ENCODE results near the gene TSNAXIP1.

TSNAXIP1 gene

DNA sequence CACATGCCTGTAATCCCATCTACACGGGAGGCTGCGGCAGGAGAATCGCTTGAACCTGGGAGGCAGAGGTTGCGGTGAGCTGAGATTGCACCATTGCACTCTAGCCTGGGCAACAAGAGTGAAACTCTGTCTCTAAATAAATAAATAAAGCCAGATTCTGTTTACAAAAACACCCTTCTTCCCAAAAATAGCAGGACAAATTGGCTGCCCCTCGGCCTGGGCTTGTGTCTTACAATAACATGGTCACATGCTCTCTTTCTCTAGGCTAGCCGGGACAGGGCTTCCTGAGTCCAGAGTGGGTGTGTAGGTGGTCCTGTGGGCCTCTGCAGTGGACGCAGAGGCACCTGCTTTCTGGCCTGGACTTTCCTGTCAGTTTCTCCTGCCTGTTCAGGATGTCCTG lies 63.0 kb downstream of the TSNAXIP1 start:
- TF ChIP-seq, protein P1, sequence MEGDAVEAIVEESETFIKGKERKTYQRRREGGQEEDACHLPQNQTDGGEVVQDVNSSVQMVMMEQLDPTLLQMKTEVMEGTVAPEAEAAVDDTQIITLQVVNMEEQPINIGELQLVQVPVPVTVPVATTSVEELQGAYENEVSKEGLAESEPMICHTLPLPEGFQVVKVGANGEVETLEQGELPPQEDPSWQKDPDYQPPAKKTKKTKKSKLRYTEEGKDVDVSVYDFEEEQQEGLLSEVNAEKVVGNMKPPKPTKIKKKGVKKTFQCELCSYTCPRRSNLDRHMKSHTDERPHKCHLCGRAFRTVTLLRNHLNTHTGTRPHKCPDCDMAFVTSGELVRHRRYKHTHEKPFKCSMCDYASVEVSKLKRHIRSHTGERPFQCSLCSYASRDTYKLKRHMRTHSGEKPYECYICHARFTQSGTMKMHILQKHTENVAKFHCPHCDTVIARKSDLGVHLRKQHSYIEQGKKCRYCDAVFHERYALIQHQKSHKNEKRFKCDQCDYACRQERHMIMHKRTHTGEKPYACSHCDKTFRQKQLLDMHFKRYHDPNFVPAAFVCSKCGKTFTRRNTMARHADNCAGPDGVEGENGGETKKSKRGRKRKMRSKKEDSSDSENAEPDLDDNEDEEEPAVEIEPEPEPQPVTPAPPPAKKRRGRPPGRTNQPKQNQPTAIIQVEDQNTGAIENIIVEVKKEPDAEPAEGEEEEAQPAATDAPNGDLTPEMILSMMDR (IDR thresholded peaks at IDR 0.05), result no peak

DNA sequence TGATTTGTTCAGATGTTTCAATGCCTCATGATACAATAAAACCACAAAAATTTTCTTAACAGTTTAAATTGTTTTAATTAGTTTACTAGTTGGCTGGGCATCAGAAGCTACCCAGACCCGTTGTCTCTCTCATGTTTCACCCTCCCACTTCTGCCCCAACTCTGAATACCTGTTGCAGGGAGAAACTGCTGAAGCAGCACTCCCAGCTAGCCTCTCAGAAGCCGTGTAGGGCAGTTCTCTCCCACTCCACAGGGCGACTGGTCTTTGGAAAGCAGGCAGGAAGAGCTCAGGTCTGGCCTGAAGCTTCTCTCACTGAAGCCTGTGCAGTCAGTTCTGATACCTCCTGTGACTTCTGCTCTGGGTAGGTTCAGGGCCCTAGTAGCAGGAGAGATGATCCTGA lies 64.6 kb downstream of the TSNAXIP1 start:
- TF ChIP-seq, protein P1 (IDR thresholded peaks at IDR 0.05), result no peak

DNA sequence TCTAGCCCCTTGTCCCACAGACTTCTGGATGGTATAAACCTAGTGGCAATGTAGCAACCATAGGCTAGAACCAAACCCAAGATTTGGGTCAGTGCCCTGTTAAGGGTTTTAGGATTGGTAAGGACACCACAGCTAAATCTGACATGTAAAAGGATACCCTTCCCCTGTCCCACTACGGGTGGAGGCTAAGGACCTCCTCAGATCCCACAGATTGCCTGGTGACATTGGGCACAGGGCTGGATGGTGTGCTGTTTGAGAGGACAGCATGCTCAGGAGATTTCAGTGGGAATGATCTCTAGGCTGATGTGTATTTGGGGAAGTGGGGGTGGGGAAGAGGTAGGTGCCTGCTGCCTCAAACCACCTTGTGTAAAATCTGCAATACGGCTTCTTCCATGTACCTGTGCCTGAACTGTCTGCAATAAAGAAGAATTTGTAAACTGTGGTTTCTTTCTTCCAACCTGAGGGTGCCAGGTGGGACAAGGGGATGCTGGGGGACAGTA lies 65.5 kb downstream of the TSNAXIP1 start:
- TF ChIP-seq, protein P1 (IDR thresholded peaks at IDR 0.05), result no peak

DNA sequence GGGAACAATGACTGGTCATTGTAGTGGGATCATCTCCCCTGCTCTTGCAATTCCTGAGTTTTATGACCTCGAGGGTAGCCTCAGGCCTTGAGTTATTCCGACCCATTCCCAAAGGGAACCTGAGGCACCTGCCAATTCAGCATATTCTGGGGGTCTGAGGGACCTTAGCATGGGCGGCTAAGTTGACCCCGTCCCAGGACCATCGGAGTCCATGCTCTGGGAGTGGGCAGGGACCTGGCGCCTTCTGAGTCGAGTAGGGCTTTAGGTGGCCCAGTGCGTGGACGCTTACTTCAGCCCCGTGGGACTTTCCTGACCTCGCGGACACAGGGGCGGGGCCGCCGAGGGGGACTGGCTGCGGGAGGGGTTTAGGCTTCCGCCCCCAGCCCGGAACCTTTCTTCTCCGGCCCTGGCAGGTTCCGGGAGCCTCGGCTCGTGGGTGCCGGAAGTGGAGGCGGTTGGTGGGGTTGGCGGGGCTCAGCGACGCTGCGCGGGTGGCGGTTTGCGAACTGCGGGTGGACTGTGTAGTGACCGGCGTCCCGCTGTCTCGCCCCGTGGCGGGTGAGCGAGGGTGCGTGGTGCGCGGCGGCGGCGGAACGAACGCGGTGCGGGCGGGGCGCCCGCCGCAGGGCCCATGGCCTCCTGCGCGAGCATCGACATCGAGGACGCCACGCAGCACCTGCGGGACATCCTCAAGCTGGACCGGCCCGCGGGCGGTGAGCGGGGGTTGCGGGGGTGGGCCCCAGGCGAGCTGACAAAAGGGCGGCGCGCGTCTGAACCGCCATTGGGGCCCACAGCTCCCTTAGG lies 66.1 kb downstream of the TSNAXIP1 start, which contains the start of gene EDC4:
EDC4 (plus strand) TSS at position 422 of the 804 bp plus-strand sequence; CDS start at position 632, 210 bp downstream.
- TF ChIP-seq, protein P1 (IDR thresholded peaks at IDR 0.05), result no peak

DNA sequence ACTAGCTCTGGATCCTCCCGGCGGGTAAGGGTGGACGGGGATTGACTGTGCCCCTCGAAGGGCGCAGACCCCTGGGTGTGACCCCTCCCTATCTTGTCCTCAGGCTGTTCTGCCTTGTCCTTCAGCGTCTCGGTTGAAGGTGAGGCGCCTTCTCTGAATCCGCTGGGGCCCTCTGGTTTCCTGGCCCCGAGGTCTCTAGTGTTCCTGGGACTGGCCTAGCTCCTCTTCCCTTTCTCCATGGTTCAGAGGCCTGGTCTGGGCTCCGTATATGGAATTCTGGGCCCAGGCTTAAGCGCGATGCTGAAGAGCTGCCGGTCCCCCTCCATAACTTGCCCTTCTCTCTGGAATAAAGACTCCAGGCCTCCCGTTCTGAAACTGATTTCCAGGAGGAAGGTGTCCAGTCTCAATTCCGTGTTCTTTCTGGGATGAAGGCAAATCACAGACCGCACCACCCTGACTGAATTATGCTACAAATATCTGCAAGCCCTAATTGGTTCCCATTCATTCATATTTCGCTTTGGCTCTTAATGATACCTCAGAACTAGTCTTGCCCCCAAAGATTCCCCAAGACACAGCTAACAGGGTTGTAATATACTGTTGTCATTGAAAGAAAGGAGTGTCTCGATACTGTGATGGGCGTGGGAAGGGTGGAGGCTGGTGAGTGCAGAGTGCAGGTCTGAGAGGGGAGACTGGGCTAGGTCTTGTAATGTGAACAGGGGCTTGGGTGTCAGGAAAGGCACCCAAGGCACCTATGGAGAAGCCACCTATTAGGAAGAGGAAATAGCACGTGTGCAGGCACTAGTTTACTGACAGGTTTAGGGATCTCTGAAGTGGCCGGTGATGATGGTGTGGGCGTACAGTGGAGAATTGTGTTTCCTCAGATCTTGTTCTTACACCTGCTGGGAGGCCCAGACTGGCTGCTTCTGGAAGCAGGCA lies 67.0 kb downstream of the TSNAXIP1 start:
- TF ChIP-seq, protein P1 (IDR thresholded peaks at IDR 0.05), result no peak

DNA sequence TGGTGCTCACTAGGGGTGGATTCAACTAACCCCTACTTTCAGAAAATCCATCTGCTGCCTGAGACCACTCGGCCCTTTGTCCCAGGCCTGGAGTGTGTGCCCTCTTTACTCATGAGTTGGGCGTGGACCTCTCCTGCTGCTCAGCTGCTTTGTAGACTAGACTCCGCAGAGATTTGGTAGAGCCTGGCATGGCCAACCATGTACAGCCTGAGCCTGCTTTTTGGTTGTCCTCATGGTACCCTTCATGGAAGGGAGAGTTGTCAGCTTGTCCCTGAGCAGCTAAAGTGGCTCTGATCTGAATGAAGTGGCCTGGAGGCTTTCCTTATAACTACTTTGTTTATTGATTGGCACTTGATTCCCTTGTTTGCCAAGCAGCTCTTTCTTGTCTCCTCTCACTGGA lies 67.7 kb downstream of the TSNAXIP1 start:
- TF ChIP-seq, protein P1 (IDR thresholded peaks at IDR 0.05), result no peak

DNA sequence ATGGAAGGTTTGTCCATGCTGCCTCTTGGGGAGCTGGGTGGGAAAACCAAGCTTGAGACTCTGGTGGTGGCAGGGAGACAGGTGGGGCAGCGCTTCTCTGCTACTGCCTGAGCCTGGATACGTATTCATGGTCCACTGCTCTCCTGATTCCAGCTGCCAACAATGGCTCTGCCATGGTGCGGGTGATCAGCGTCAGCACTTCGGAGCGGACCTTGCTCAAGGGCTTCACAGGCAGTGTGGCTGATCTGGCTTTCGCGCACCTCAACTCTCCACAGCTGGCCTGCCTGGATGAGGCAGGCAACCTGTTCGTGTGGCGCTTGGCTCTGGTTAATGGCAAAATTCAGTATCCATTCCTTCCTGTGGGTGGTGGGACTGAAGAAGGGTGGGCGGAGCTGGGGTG lies 70.4 kb downstream of the TSNAXIP1 start:
- TF ChIP-seq, protein P1 (IDR thresholded peaks at IDR 0.05), result no peak
